CD4-positive, alpha-beta T cell (primary cell): ENCODE measurements around the gene VEGFA. TPM values are rescaled to one million over a fixed set of nuclear protein-coding genes. Genes with fewer than 3 reads are reported as not detected.

Experiments
- ATAC-seq: fragments of 200-7000 bp; cut with Tn5 transposase; one replicate; pipeline ENCODE4 v1.10.0; 2022; ENCODE audit warnings: mild to moderate bottlenecking; ENCODE audit not compliant: poor library complexity
- CTCF ChIA-PET: fragments of 350-600 bp; sonication (Branson Sonifier 250); formaldehyde crosslinking; loops from one replicate; lab custom pipeline; 2021; ENCODE audit warnings: antibody characterized with exemption, inconsistent platforms; lab: Charles Lee
- POLR2A ChIA-PET: fragments of 350-600 bp; sonication (Branson Sonifier 250); formaldehyde crosslinking; loops from one replicate; lab custom pipeline; 2021; ENCODE audit warnings: antibody characterized with exemption, inconsistent platforms; lab: Charles Lee
- DNase-seq, 14 experiments: peaks; one replicate each; pipeline ENCODE4 v3.0.0-alpha.2; 2013 to 2020; ENCODE audit warnings: mixed read lengths in 2 of 14
- H3K27ac ChIP-seq, 2 donors: one replicate each; pipeline versions ENCODE4 v1.5.1 to v1.7.0; 2013; ENCODE audit warnings: low read length in 2 of 2, low read depth in 1 of 2, mild to moderate bottlenecking in 1 of 2
- H3K27me3 ChIP-seq, 2 experiments: 1 replicate in 1 of 2; 2 replicates in 1 of 2; pipeline versions ENCODE4 v1.6.1 to v1.7.0; 2013; ENCODE audit warnings: low read length in 2 of 2, control low read depth in 1 of 2, mild to moderate bottlenecking in 1 of 2, moderate library complexity in 1 of 2; ENCODE audit not compliant: insufficient read depth in 2 of 2, control insufficient read depth in 1 of 2
- H3K36me3 ChIP-seq: one replicate; pipeline ENCODE4 v1.6.1; 2013; ENCODE audit warnings: low read length, control low read depth; ENCODE audit not compliant: insufficient read depth
- H3K4me1 ChIP-seq: one replicate; pipeline ENCODE4 v1.6.1; 2013; ENCODE audit warnings: low read length, control low read depth; ENCODE audit not compliant: insufficient read depth
- H3K4me3 ChIP-seq: one replicate; pipeline ENCODE4 v1.5.1; 2013; ENCODE audit warnings: mild to moderate bottlenecking, low read length, moderate library complexity
- H3K9me3 ChIP-seq, 2 experiments: 1 replicate in 1 of 2; 2 replicates in 1 of 2; pipeline versions ENCODE4 v1.6.1 to v1.7.0; 2013; ENCODE audit warnings: low read length in 2 of 2, mild to moderate bottlenecking in 2 of 2, control low read depth in 1 of 2, moderate library complexity in 1 of 2; ENCODE audit not compliant: control insufficient read depth in 1 of 2, insufficient read depth in 1 of 2
- H3K27ac Mint-ChIP-seq: one replicate; pipeline ENCODE4 v1.8.0; 2020; ENCODE audit warnings: mixed read lengths
- H3K27me3 Mint-ChIP-seq: one replicate; pipeline ENCODE4 v1.8.0; 2021; ENCODE audit warnings: mixed read lengths
- H3K36me3 Mint-ChIP-seq: one replicate; pipeline ENCODE4 v1.8.0; 2021; ENCODE audit warnings: low read depth, mixed read lengths
- H3K4me1 Mint-ChIP-seq: one replicate; pipeline ENCODE4 v1.8.0; 2021; ENCODE audit warnings: low read depth, mixed read lengths
- H3K4me3 Mint-ChIP-seq: one replicate; pipeline ENCODE4 v1.8.0; 2020; ENCODE audit warnings: mild to moderate bottlenecking, mixed read lengths
- H3K9me3 Mint-ChIP-seq: one replicate; pipeline ENCODE4 v1.8.0; 2020; ENCODE audit warnings: mixed read lengths
- intact Hi-C, 2 experiments: fragments of 100-400 bp; cut with DNase I in 1 of 2; cut with micrococcal nuclease in 1 of 2; formaldehyde crosslinking; loops; one replicate each; pipeline versions ENCODE4 v1.15.1 to v1.9.0; 2023 to 2025; cut with DNase I, micrococcal nuclease
- total RNA-seq, 174 experiments: library from RNA in 2 of 174; stranded (reverse) in 2 of 174; gene quantifications; one replicate each; pipeline ENCODE4 v1.2.3 and lab custom pipeline; 2021 to 2026
- TF ChIP-seq, protein P1 (sequence below): fragments of 200-600 bp; IDR thresholded peaks from one replicate; pipeline ENCODE4 v1.8.0; 2022; ENCODE audit warnings: antibody characterized with exemption, mild to moderate bottlenecking

Gene VEGFA
- total RNA-seq, 2 experiments from 2014 or later: 3.5 to 3.7 TPM

DNA sequence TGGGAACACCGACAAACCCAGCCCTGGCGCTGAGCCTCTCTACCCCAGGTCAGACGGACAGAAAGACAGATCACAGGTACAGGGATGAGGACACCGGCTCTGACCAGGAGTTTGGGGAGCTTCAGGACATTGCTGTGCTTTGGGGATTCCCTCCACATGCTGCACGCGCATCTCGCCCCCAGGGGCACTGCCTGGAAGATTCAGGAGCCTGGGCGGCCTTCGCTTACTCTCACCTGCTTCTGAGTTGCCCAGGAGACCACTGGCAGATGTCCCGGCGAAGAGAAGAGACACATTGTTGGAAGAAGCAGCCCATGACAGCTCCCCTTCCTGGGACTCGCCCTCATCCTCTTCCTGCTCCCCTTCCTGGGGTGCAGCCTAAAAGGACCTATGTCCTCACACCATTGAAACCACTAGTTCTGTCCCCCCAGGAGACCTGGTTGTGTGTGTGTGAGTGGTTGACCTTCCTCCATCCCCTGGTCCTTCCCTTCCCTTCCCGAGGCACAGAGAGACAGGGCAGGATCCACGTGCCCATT is 15.3 kb downstream of the VEGFA start:
- Mint-ChIP-seq H3K4me1 (no peaks in the 10 kb centered on the region), H3K27ac (no peak overlapping the region), H3K27me3 (no peaks in the 10 kb centered on the region), H3K4me3 (no peak overlapping the region), H3K9me3 (no peaks in the 10 kb centered on the region), H3K36me3 (no peaks in the 10 kb centered on the region)
- Histone ChIP-seq H3K27ac (no peak overlapping the region), H3K27me3 (no peaks in the 10 kb centered on the region), H3K4me1 (no peaks in the 10 kb centered on the region), H3K9me3 (no peaks in the 10 kb centered on the region), H3K36me3 (no peaks in the 10 kb centered on the region), H3K4me3 (no peak overlapping the region)
- ChIA-PET CTCF (no interaction called here), POLR2A (no interaction called here)
- TF ChIP-seq, protein P1, sequence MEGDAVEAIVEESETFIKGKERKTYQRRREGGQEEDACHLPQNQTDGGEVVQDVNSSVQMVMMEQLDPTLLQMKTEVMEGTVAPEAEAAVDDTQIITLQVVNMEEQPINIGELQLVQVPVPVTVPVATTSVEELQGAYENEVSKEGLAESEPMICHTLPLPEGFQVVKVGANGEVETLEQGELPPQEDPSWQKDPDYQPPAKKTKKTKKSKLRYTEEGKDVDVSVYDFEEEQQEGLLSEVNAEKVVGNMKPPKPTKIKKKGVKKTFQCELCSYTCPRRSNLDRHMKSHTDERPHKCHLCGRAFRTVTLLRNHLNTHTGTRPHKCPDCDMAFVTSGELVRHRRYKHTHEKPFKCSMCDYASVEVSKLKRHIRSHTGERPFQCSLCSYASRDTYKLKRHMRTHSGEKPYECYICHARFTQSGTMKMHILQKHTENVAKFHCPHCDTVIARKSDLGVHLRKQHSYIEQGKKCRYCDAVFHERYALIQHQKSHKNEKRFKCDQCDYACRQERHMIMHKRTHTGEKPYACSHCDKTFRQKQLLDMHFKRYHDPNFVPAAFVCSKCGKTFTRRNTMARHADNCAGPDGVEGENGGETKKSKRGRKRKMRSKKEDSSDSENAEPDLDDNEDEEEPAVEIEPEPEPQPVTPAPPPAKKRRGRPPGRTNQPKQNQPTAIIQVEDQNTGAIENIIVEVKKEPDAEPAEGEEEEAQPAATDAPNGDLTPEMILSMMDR: no peak
- intact Hi-C loops: no loop called here
- DNase-seq (no peak), ATAC-seq (no peak)

DNA sequence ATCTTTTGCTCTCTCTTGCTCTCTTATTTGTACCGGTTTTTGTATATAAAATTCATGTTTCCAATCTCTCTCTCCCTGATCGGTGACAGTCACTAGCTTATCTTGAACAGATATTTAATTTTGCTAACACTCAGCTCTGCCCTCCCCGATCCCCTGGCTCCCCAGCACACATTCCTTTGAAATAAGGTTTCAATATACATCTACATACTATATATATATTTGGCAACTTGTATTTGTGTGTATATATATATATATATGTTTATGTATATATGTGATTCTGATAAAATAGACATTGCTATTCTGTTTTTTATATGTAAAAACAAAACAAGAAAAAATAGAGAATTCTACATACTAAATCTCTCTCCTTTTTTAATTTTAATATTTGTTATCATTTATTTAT is 15.9 kb downstream of the VEGFA start:
- no peaks in the 10 kb centered on the region for H3K27me3 ChIP-seq
- H3K27ac ChIP-seq: no peak overlapping the region
- no peaks in the 10 kb centered on the region for H3K4me1 Mint-ChIP-seq
- CTCF ChIA-PET: interaction anchor here (0.7 kb wide), 1 partner anchor 16 kb away, joined by 3 read pairs; no protein-coding TSS in a partner anchor
- DNase-seq (no peak), ATAC-seq (no peak)
- no peaks in the 10 kb centered on the region for H3K9me3 Mint-ChIP-seq
- H3K27me3 Mint-ChIP-seq: no peaks in the 10 kb centered on the region
- H3K36me3 ChIP-seq: no peaks in the 10 kb centered on the region
- no peaks in the 10 kb centered on the region for H3K36me3 Mint-ChIP-seq
- no peak overlapping the region for H3K27ac Mint-ChIP-seq
- H3K4me3 ChIP-seq: no peak overlapping the region
- no peak overlapping the region for H3K4me3 Mint-ChIP-seq
- POLR2A ChIA-PET: no interaction called here
- intact Hi-C loops: no loop called here
- no peaks in the 10 kb centered on the region for H3K9me3 ChIP-seq
- H3K4me1 ChIP-seq: no peaks in the 10 kb centered on the region
- TF ChIP-seq, protein P1: no peak

DNA sequence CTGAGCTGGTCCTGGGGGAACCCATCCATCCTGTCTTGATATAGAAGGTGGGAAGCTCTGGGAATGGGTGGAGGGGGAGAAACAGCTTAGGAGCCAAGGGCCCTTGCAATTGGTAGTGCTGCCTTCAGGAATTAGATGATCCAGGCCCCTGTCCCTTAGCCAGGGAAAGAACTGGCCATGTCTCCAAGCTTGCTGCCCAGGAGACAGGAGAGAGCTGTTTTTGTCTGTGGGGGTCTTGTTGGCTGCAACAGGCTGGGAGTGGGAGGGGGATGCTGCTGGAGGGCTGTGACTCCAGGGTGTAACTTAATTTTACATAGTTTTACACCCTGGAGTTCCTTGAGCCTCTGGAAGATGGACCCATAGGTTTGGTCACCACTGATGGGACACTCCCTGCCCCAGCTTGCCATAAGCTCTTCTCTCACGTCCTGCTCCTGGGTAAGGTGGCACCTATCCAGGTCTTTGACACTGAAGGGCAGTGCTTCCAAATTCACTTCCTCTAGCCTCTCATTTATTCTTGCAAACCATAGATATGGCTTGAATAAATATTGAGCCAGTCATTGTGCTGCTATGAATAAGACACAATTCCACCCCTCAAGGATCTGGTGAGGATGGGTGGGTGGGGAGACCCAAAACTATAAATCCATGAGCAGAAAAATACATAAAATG is 16.8 kb downstream of the VEGFA start:
- Mint-ChIP-seq H3K4me1 (no peaks in the 10 kb centered on the region), H3K36me3 (no peaks in the 10 kb centered on the region), H3K27ac (no peak overlapping the region), H3K9me3 (no peaks in the 10 kb centered on the region), H3K27me3 (no peaks in the 10 kb centered on the region), H3K4me3 (no peak overlapping the region)
- Histone ChIP-seq H3K27ac (no peak overlapping the region), H3K27me3 (no peaks in the 10 kb centered on the region), H3K9me3 (no peaks in the 10 kb centered on the region), H3K4me3 (no peak overlapping the region), H3K4me1 (no peaks in the 10 kb centered on the region), H3K36me3 (no peaks in the 10 kb centered on the region)
- ChIA-PET CTCF (no interaction called here), POLR2A (no interaction called here)
- ATAC-seq (no peak), DNase-seq (no peak)
- TF ChIP-seq, protein P1: no peak
- intact Hi-C loops: no loop called here
